ENCODE measurements around the gene SLC66A2. TPM values are rescaled to one million over a fixed set of nuclear protein-coding genes. Genes with fewer than 3 reads are reported as not detected.
A peak's percentile ranks its signal among the peaks of the same experiment; 100 is the strongest.
"Not testable (repeated sequence)": the region's sequence is repeated elsewhere in the genome, so short reads cannot be mapped to it uniquely, and the experiment has no call there.

The SLC66A2 gene
- 35.1 and 38.6 TPM in 2 replicates for total RNA-seq
- long read RNA-seq, partial matches to known transcripts: 1 of 3 reads
- long read RNA-seq, other reads (novel, unspliced or antisense): 2 of 3 reads

DNA sequence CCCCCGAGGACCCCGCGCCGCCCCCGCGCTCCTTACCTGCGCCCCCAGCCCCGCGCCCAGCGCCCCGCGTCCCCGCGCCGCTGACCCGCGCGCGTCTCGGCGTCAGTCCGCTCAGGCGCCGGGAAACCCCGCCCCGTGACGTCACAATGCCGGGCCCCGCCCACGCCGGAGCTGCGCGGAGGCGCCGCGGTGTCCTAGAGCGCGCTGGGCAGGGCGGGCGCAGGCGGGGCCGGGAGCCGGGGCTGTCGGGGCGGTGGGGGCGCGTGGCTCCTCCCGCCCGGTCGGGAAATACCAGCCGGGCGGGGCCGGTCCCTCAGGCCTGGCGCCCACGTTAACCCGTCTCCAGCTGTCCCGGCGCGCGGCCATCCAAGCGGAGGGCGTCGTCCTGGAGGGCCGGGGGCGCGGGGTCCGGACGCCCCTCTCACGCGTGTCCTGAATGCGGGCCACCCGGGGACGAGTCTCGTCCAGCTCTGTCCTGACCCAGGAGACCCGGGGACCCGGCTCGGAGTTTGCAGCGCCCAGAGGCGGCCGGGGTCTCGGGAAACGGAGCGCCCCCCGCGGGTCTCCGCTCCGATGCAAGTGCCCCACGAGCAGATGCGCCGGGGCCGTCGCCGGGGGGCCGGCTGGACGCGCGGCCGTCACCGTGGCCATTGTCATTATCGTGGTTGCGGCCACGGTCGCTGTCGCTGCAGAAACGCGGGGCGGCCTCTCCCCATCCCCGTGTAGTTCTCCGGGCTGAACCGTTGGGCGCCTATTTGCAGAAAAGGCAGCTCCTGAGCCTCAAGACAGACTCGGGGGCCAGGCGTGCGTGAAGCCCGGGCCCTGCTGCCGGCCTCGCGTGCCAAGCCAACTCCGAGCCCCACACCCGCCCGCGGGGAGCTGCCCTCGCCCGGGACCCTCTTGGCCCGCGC is at the start of gene SLC66A2:
Gene SLC66A2, minus strand, starts transcription at position 109 of the 911 bp plus-strand sequence. CDS start 727 bp downstream, outside the sequence.
- peak within 1 kb of the TSS; percentile 80 for H3K4me3 Mint-ChIP-seq (ENCODE audit: unreplicated experiment)
- H3K27ac Mint-ChIP-seq (ENCODE audit: unreplicated experiment): peak within 1 kb of the TSS; percentile 77
- peaks cover 25% of the 10 kb centered on the region for H3K4me1 Mint-ChIP-seq (ENCODE audit: unreplicated experiment)
- DNase-seq (ENCODE audit: extremely low spot score, unreplicated experiment): peak; percentile 96
- TF ChIP-seq, protein P1, sequence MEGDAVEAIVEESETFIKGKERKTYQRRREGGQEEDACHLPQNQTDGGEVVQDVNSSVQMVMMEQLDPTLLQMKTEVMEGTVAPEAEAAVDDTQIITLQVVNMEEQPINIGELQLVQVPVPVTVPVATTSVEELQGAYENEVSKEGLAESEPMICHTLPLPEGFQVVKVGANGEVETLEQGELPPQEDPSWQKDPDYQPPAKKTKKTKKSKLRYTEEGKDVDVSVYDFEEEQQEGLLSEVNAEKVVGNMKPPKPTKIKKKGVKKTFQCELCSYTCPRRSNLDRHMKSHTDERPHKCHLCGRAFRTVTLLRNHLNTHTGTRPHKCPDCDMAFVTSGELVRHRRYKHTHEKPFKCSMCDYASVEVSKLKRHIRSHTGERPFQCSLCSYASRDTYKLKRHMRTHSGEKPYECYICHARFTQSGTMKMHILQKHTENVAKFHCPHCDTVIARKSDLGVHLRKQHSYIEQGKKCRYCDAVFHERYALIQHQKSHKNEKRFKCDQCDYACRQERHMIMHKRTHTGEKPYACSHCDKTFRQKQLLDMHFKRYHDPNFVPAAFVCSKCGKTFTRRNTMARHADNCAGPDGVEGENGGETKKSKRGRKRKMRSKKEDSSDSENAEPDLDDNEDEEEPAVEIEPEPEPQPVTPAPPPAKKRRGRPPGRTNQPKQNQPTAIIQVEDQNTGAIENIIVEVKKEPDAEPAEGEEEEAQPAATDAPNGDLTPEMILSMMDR (IDR thresholded peaks at IDR 0.05): peak; percentile 21
- H3K9me3 Mint-ChIP-seq (ENCODE audit: unreplicated experiment): no peaks in the 10 kb centered on the region
- peaks cover 7% of the 10 kb centered on the region for H3K36me3 Mint-ChIP-seq (ENCODE audit: unreplicated experiment)
- no peaks in the 10 kb centered on the region for H3K27me3 Mint-ChIP-seq (ENCODE audit: unreplicated experiment)

DNA sequence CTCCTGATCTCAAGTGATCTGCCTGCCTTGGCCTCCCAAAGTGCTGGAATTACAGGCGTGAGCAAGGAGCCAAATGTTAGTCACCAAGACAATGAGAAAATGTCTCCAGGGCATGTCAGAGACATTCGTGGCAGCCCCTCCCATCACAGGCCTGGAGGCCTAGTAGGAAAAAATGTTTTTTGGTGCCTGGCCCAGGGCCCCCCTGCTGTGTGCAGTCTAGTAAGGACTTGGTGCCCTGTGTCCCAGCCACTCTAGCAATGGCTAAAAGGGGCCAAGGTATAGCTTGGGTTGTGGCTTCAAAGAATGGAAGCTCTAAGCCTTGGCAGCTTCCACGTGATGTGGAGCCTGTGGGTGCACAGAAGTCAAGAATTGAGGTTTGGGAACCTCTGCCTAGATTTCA is 49.4 kb upstream of the SLC66A2 start:
- no peak for DNase-seq (ENCODE audit: extremely low spot score, unreplicated experiment)
- Mint-ChIP-seq H3K36me3 (ENCODE audit: unreplicated experiment) (no peaks in the 10 kb centered on the region), H3K9me3 (ENCODE audit: unreplicated experiment) (peaks cover 7% of the 10 kb centered on the region), H3K27me3 (ENCODE audit: unreplicated experiment) (no peaks in the 10 kb centered on the region), H3K4me3 (ENCODE audit: unreplicated experiment) (no peak overlapping the region), H3K27ac (ENCODE audit: unreplicated experiment) (no peak overlapping the region), H3K4me1 (ENCODE audit: unreplicated experiment) (no peaks in the 10 kb centered on the region)
- TF ChIP-seq, protein P1 (IDR thresholded peaks at IDR 0.05): no peak

DNA sequence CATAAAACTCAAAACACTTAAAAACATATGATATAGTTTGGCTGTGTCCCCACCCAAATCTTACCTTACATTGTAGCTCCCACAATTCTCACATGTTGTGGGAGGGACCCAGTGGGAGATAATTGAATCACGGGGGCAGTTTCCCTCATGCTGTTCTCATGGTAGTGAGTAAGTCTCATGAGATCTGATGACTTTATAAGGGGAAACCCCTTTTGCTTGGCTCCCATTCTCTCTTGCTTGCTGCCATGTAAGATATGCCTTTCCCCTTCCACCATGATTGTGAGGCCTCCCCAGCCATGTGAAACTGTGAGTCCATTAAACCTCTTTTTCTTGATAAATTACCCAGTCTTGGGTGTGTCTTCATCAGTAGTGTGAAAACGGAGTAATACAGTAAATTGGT is 48.2 kb upstream of the SLC66A2 start:
- not testable (repeated sequence) for H3K36me3 Mint-ChIP-seq (ENCODE audit: unreplicated experiment); H3K27me3 Mint-ChIP-seq (ENCODE audit: unreplicated experiment); H3K4me1 Mint-ChIP-seq (ENCODE audit: unreplicated experiment); H3K9me3 Mint-ChIP-seq (ENCODE audit: unreplicated experiment); H3K4me3 Mint-ChIP-seq (ENCODE audit: unreplicated experiment); DNase-seq (ENCODE audit: extremely low spot score, unreplicated experiment); H3K27ac Mint-ChIP-seq (ENCODE audit: unreplicated experiment)

DNA sequence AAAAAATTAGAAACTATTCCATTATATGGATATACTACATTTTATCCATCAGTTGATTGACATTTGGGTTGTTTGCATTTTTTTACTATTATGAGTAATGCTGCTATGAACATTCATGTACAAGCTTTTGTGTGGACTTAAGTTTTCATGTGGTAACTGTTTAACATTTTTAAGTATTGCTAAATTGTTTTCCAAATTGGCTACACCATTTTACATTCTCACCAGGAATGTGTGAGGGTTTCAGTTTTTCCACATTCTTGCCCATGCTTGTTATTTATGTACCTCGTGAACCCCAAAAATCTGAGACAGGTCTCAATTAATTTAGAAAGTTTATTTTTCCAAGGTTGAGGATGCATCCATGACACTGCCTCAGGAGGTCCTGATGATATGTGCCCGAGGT is 40.0 kb upstream of the SLC66A2 start:
- H3K9me3 Mint-ChIP-seq (ENCODE audit: unreplicated experiment): no peaks in the 10 kb centered on the region
- H3K27ac Mint-ChIP-seq (ENCODE audit: unreplicated experiment): no peak overlapping the region
- peaks cover 16% of the 10 kb centered on the region for H3K4me1 Mint-ChIP-seq (ENCODE audit: unreplicated experiment)
- TF ChIP-seq, protein P1 (IDR thresholded peaks at IDR 0.05): no peak
- no peak for DNase-seq (ENCODE audit: extremely low spot score, unreplicated experiment)
- H3K36me3 Mint-ChIP-seq (ENCODE audit: unreplicated experiment): no peaks in the 10 kb centered on the region
- H3K27me3 Mint-ChIP-seq (ENCODE audit: unreplicated experiment): no peaks in the 10 kb centered on the region
- no peak overlapping the region for H3K4me3 Mint-ChIP-seq (ENCODE audit: unreplicated experiment)

DNA sequence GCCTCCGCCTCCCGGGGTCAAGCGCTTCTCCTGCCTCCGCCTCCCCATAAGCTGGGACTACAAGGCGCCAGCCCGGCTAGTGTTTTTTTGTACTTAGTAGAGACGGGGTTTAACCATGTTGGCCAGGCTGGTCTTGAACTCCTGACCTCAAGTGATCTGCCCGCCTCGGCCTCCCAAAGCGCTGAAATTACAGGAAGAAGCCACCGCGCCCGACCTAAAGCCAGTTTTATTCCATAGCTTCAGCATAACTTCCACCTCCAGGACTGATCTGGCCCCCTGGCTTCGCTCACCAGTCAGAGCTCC is 37.7 kb upstream of the SLC66A2 start:
- Mint-ChIP-seq H3K27me3 (ENCODE audit: unreplicated experiment) (no peaks in the 10 kb centered on the region), H3K36me3 (ENCODE audit: unreplicated experiment) (peaks cover 12% of the 10 kb centered on the region), H3K4me1 (ENCODE audit: unreplicated experiment) (peaks cover 28% of the 10 kb centered on the region), H3K4me3 (ENCODE audit: unreplicated experiment) (peak overlapping the region; percentile 91), H3K9me3 (ENCODE audit: unreplicated experiment) (no peaks in the 10 kb centered on the region), H3K27ac (ENCODE audit: unreplicated experiment) (peak overlapping the region; percentile 98)
- TF ChIP-seq, protein P1 (IDR thresholded peaks at IDR 0.05): no peak
- no peak for DNase-seq (ENCODE audit: extremely low spot score, unreplicated experiment)
